Osteoblast (primary cell): ENCODE measurements around the gene RALGPS2. TPM values are rescaled to one million over a fixed set of nuclear protein-coding genes. Genes with fewer than 3 reads are reported as not detected.

Source experiments
- DNase-seq: peaks from one replicate; pipeline ENCODE4 v3.0.0; 2011; ENCODE audit warnings: low spot score, mixed read lengths; ENCODE audit not compliant: insufficient read length; ENCODE audit errors: missing footprints
- H2AFZ ChIP-seq: 2 replicates; pipeline ENCODE4 v1.6.0; 2011; ENCODE audit warnings: mild to moderate bottlenecking, low read length
- H3K27ac ChIP-seq: 2 replicates; pipeline ENCODE4 v1.5.1; 2011; ENCODE audit warnings: mild to moderate bottlenecking, low read depth, low read length, moderate library complexity
- H3K27me3 ChIP-seq: 2 replicates; pipeline ENCODE4 v1.6.0; 2012; ENCODE audit warnings: mild to moderate bottlenecking, control low read depth, inconsistent platforms, low read length, moderate library complexity; ENCODE audit not compliant: insufficient read depth
- H3K36me3 ChIP-seq: 2 replicates; pipeline ENCODE4 v1.5.1; 2011; ENCODE audit warnings: mild to moderate bottlenecking, low read length, control low read depth, moderate library complexity; ENCODE audit not compliant: insufficient read depth
- H3K4me1 ChIP-seq: 2 replicates; pipeline ENCODE4 v1.5.1; 2011; ENCODE audit warnings: mild to moderate bottlenecking, low read length, control low read depth, moderate library complexity; ENCODE audit not compliant: insufficient read depth
- H3K4me2 ChIP-seq: 2 replicates; pipeline ENCODE4 v1.6.0; 2011; ENCODE audit warnings: mild to moderate bottlenecking, low read length; ENCODE audit not compliant: insufficient read depth
- H3K4me3 ChIP-seq: fragments of 200-600 bp; sonication (generic); 3 replicates; pipeline ENCODE4 v1.5.1; 2012; ENCODE audit warnings: mild to moderate bottlenecking, low read length, inconsistent platforms; ENCODE audit not compliant: insufficient read depth
- H3K79me2 ChIP-seq: 2 replicates; pipeline ENCODE4 v1.6.0; 2012; ENCODE audit warnings: mild to moderate bottlenecking, low read length, control low read depth, inconsistent platforms; ENCODE audit not compliant: insufficient read depth
- H3K9me3 ChIP-seq: 2 replicates; pipeline ENCODE4 v1.5.1; 2011; ENCODE audit warnings: low read depth, low read length, control low read depth
- H4K20me1 ChIP-seq: 2 replicates; pipeline ENCODE4 v1.6.0; 2012; ENCODE audit warnings: mild to moderate bottlenecking, low read length, control low read depth; ENCODE audit not compliant: insufficient read depth
- total RNA-seq: library from RNA; depleted of rRNA; stranded (reverse); fragments of >200 nt; gene quantifications from 2 replicates; pipeline ENCODE4 v1.2.3, GENCODE V29; 2012
- TF ChIP-seq, protein P1 (sequence below): IDR thresholded peaks from 2 replicates; pipeline ENCODE4 v1.5.1; 2011; ENCODE audit warnings: mild to moderate bottlenecking, low read depth, low read length, moderate library complexity; ENCODE audit errors: extremely low read depth

Gene RALGPS2
- total RNA-seq, 1 donor: 40.2 TPM

DNA sequence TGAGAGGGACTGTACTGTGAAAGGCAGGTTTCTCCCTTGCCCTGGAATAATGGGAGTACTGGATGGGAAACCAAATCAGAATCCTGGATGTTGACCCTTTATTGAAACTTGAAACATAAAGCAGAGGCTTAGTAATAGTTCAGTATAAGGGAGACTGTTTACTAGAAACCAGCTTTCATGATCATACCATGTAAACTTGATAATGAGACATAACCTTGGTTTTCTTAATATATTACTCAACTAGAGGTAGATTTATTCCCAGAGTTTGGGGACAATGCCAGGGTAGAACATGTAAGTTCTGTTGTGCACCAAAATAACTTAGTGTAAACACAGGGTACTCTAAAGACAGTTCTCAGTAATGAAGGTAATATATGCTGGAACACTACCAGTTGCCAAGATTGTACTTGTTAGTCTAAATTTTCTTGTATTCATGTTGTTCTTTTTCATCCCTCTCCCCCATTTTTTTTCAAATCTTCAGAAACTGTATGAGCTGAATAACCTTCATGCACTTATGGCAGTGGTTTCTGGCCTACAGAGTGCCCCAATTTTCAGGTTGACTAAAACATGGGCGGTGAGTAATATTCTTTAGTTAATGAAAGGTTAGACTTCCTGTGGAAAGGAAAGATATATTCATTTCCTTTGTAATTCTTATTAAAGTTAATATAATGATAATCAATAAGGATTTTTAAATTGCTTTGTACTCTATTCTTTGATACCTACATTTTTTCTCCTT is 96.3 kb downstream of the RALGPS2 start:
- Histone ChIP-seq H3K4me2 (no peak overlapping the region), H3K27me3 (no peaks in the 10 kb centered on the region), H3K9me3 (no peaks in the 10 kb centered on the region), H3K27ac (no peak overlapping the region), H4K20me1 (peaks cover 3% of the 10 kb centered on the region), H2AFZ (no peak overlapping the region), H3K36me3 (no peaks in the 10 kb centered on the region), H3K4me3 (no peak overlapping the region), H3K79me2 (peaks cover 6% of the 10 kb centered on the region), H3K4me1 (peaks cover 6% of the 10 kb centered on the region)
- TF ChIP-seq, protein P1, sequence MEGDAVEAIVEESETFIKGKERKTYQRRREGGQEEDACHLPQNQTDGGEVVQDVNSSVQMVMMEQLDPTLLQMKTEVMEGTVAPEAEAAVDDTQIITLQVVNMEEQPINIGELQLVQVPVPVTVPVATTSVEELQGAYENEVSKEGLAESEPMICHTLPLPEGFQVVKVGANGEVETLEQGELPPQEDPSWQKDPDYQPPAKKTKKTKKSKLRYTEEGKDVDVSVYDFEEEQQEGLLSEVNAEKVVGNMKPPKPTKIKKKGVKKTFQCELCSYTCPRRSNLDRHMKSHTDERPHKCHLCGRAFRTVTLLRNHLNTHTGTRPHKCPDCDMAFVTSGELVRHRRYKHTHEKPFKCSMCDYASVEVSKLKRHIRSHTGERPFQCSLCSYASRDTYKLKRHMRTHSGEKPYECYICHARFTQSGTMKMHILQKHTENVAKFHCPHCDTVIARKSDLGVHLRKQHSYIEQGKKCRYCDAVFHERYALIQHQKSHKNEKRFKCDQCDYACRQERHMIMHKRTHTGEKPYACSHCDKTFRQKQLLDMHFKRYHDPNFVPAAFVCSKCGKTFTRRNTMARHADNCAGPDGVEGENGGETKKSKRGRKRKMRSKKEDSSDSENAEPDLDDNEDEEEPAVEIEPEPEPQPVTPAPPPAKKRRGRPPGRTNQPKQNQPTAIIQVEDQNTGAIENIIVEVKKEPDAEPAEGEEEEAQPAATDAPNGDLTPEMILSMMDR: no peak
- peak; percentile 38 for DNase-seq

DNA sequence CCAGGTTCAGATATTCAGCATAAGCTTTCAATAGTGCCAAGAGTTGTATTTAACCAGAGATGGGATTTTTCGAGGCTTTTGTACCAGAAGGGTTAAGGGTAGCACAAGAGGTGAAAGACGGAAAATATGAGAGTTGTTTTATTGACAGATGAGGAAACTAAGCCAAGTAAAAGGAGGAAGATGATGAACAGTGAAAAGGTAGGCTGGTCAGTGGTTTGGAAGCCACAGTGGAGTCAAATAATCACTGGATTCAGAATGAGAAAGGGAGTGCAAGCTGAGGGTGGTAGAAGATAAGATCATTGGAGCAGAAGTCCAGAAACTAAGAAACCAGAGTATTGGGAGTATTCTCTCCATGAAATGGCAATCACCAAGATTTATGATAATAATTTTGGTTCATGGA is 100.1 kb downstream of the RALGPS2 start:
- H3K4me2 ChIP-seq: no peak overlapping the region
- H3K4me3 ChIP-seq: no peak overlapping the region
- H3K9me3 ChIP-seq: no peaks in the 10 kb centered on the region
- no peaks in the 10 kb centered on the region for H4K20me1 ChIP-seq
- no peaks in the 10 kb centered on the region for H3K36me3 ChIP-seq
- H3K27ac ChIP-seq: no peak overlapping the region
- H3K79me2 ChIP-seq: peaks cover 3% of the 10 kb centered on the region
- H3K27me3 ChIP-seq: no peaks in the 10 kb centered on the region
- no peak overlapping the region for H2AFZ ChIP-seq
- DNase-seq: no peak
- TF ChIP-seq, protein P1: no peak
- H3K4me1 ChIP-seq: no peaks in the 10 kb centered on the region

DNA sequence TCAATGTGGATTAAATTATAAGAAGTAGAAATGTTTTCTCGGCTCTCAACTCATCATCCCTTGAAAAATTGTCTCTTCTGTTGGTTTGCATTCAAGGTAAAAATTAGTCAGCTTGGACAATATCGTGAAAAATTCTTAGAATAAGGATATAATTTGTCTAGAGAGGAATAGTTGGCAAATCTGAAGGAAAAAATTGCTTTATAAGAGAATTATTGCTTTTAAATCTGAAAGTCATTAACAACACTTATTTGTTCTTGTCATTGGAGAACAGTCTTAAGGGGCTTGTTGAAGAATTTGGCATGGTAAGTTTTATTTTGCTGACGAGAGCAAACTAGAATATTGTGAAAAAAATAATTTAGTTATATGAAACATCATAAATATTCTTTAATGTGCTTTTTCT is 119.4 kb downstream of the RALGPS2 start:
- TF ChIP-seq, protein P1: no peak
- H4K20me1 ChIP-seq: no peaks in the 10 kb centered on the region
- no peaks in the 10 kb centered on the region for H3K27me3 ChIP-seq
- no peak for DNase-seq
- H3K4me3 ChIP-seq: no peak overlapping the region
- no peaks in the 10 kb centered on the region for H3K9me3 ChIP-seq
- H3K79me2 ChIP-seq: no peaks in the 10 kb centered on the region
- H3K4me2 ChIP-seq: no peak overlapping the region
- no peak overlapping the region for H3K27ac ChIP-seq
- no peaks in the 10 kb centered on the region for H3K36me3 ChIP-seq
- peaks cover 8% of the 10 kb centered on the region for H3K4me1 ChIP-seq
- no peak overlapping the region for H2AFZ ChIP-seq

DNA sequence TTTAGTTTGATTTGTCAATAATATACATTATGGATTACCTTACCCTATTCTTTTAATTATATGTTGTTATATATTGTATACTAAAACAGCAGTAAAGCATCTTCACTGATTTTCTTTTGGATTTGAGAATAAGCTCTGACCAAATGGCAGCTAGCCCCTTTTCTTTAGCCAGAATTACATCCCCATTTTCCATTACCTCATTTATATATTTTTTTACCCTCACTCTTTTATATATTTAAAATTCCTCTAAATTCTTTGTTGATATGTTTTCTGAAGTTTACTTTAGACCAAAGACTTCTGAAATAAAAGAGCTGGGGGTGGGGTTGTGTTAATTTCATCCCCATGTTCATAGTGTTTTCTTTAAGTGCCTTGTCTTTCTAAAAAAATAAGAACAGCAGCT is 121.3 kb downstream of the RALGPS2 start:
- Histone ChIP-seq H3K27me3 (no peaks in the 10 kb centered on the region), H3K9me3 (no peaks in the 10 kb centered on the region), H2AFZ (no peak overlapping the region), H3K79me2 (no peaks in the 10 kb centered on the region), H3K4me2 (no peak overlapping the region), H3K4me1 (peaks cover 8% of the 10 kb centered on the region), H4K20me1 (no peaks in the 10 kb centered on the region), H3K4me3 (no peak overlapping the region), H3K36me3 (no peaks in the 10 kb centered on the region), H3K27ac (no peak overlapping the region)
- TF ChIP-seq, protein P1: no peak
- no peak for DNase-seq
